Measurements from ENCODE around the gene ZKSCAN1.

- TF ChIP-seq CTCF (IDR thresholded peaks at IDR 0.05) (no peak), EP300 (IDR thresholded peaks at IDR 0.05) (no peak), POLR2A (IDR thresholded peaks at IDR 0.05) (peak; percentile 69 to 78)
Measured at GRCh38 chr7:100015232-100016214, at the start of gene ZKSCAN1.
